NT2/D1 (cell line): ENCODE results near the gene RALGPS1.
"Not testable (repeated sequence)": the region's sequence is repeated elsewhere in the genome, so short reads cannot be mapped to it uniquely, and the experiment has no call there.

Source experiments
- YY1 ChIP-seq: IDR thresholded peaks from 2 replicates; pipeline ENCODE4 v1.6.1; 2011; ENCODE audit not compliant: insufficient read length, insufficient read depth
- ZNF274 ChIP-seq: IDR thresholded peaks from 2 replicates; pipeline ENCODE4 v1.6.1; 2011; ENCODE audit warnings: mild to moderate bottlenecking, low read depth, low read length

DNA sequence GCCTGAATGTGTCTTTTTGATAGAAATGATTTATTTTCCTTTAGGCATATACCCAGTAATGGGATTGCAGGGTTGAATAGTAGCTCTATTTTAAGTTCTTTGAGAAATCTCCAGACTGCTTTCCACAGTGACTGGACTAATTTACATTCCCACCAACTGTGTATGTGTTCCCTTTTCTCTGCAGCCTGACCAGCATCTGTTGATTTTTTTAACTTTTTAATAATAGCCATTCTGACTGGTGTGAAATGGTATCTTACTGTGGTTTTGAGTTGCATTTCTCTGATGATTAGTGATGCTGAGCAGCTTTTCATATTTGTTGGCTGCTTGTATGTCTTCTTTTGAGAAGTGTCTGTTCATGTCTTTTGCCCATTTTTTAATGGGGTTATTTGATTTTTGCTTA lies 232.3 kb downstream of the RALGPS1 start:
- not testable (repeated sequence) for TF ChIP-seq ZNF274, YY1
